ENCODE results near the gene C11orf98. TPM values are rescaled to one million over a fixed set of nuclear protein-coding genes. Genes with fewer than 3 reads are reported as not detected.

C11orf98 gene
- total RNA-seq, 2 donors from 2014 or later, result 57.9 to 105 TPM

GRCh38 chr11:62648185-62648966 lies 16.6 kb downstream of the C11orf98 start:
- H3K4me1 ChIP-seq, result peaks cover 20% of the 10 kb centered on the region
- H3K4me3 ChIP-seq, result no peak overlapping the region
- H3K36me3 ChIP-seq, result no peaks in the 10 kb centered on the region
- H3K27me3 ChIP-seq, result no peaks in the 10 kb centered on the region
- no peaks in the 10 kb centered on the region for H3K9me3 ChIP-seq
- DNase-seq, result no peak
- no peak overlapping the region for H3K27ac ChIP-seq
- no peak overlapping the region for H3K9ac ChIP-seq (ENCODE audit: low read depth in 2 of 2, low read length in 2 of 2)
- intact Hi-C loops (cut with DNase I), result no loop called here
- no peak for TF ChIP-seq CTCF (IDR thresholded peaks at IDR 0.05)

- no peak for TF ChIP-seq CTCF (IDR thresholded peaks at IDR 0.05)
- no peaks in the 10 kb centered on the region for H3K36me3 ChIP-seq
- no peak for DNase-seq
- no peak overlapping the region for H3K4me3 ChIP-seq
- H3K9ac ChIP-seq (ENCODE audit: low read depth in 2 of 2, low read length in 2 of 2), result no peak overlapping the region
- no peaks in the 10 kb centered on the region for H3K9me3 ChIP-seq
- intact Hi-C loops (cut with DNase I), result no loop called here
- peaks cover 20% of the 10 kb centered on the region for H3K4me1 ChIP-seq
- H3K27me3 ChIP-seq, result no peaks in the 10 kb centered on the region
- no peak overlapping the region for H3K27ac ChIP-seq
Observed at GRCh38 chr11:62647609-62648005, 17.4 kb downstream of the C11orf98 start.

GRCh38 chr11:62646825-62647608 lies 18.0 kb downstream of the C11orf98 start:
- H3K4me1 ChIP-seq, result peaks cover 16% of the 10 kb centered on the region
- no peaks in the 10 kb centered on the region for H3K36me3 ChIP-seq
- TF ChIP-seq CTCF (IDR thresholded peaks at IDR 0.05), result no peak
- H3K4me3 ChIP-seq, result no peak overlapping the region
- no peak overlapping the region for H3K27ac ChIP-seq
- H3K9me3 ChIP-seq, result no peaks in the 10 kb centered on the region
- no peak for DNase-seq
- intact Hi-C loops (cut with DNase I), result no loop called here
- no peaks in the 10 kb centered on the region for H3K27me3 ChIP-seq
- H3K9ac ChIP-seq (ENCODE audit: low read depth in 2 of 2, low read length in 2 of 2), result peak overlapping the region in 1 of 2 donors; percentile 92

GRCh38 chr11:62645946-62646824 lies 18.8 kb downstream of the C11orf98 start, which contains the start of gene GANAB:
Gene GANAB, minus strand, starts transcription at chr11:62646613. Its CDS starts 14 bp downstream, at chr11:62646599.
- H3K27ac ChIP-seq, result peak within 1 kb of the TSS; percentile 80
- no peaks in the 10 kb centered on the region for H3K27me3 ChIP-seq
- peak; percentile 100 for DNase-seq
- peaks cover 12% of the 10 kb centered on the region for H3K4me1 ChIP-seq
- intact Hi-C loops (cut with DNase I), result no loop called here
- no peaks in the 10 kb centered on the region for H3K9me3 ChIP-seq
- TF ChIP-seq CTCF (IDR thresholded peaks at IDR 0.05), result no peak
- peak within 1 kb of the TSS; percentile 93 for H3K4me3 ChIP-seq
- H3K9ac ChIP-seq (ENCODE audit: low read depth in 2 of 2, low read length in 2 of 2), result peak within 1 kb of the TSS; percentile 68 to 92
- H3K36me3 ChIP-seq, result no peaks in the 10 kb centered on the region

GRCh38 chr11:62645671-62645945 lies 19.4 kb downstream of the C11orf98 start:
- Histone ChIP-seq H3K9me3 (no peaks in the 10 kb centered on the region), H3K9ac (ENCODE audit: low read depth in 2 of 2, low read length in 2 of 2) (peak overlapping the region; percentile 68 to 92), H3K27ac (peak overlapping the region; percentile 80), H3K27me3 (no peaks in the 10 kb centered on the region), H3K36me3 (no peaks in the 10 kb centered on the region), H3K4me1 (peaks cover 12% of the 10 kb centered on the region), H3K4me3 (peak overlapping the region; percentile 93)
- intact Hi-C loops (cut with DNase I), result no loop called here
- DNase-seq, result no peak
- TF ChIP-seq CTCF (IDR thresholded peaks at IDR 0.05), result no peak
